ENCODE data around the gene MPL. TPM values are rescaled to one million over a fixed set of nuclear protein-coding genes. Genes with fewer than 3 reads are reported as not detected.

Gene MPL
- total RNA-seq, 1 experiment from 2014 or later = not detected

DNA sequence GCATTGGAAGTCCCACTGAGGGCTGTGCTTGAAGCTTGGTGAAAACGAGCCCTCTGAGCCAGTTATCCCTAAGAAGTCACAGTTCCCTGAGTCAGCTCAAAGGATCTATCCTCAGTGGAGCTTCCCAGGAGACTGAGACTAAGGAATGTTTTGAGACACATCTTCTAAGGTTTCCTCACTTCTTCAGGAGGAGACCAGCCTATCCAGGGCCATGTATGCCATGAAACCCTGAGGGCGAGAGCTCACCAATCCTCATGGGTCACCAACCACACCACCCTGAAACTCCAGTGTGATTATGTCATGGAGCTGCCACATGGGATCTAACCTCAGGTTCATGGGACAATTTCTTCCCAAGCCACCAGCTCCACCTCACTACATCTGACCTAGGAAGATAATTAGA, 44.4 kb upstream of the MPL start:
- BruUV-seq (replicated peaks) = no TSS peak
- POLR2A ChIA-PET = no interaction called here

More for the DNA sequence above, 44.4 kb upstream of the MPL start:
- H3K27ac ChIP-seq (ENCODE audit: low read depth, low read length) = no peak overlapping the region
- ATAC-seq = no peak
- DNase-seq (ENCODE audit: low read depth, low spot score) = no peak
- no peaks in the 10 kb centered on the region for H3K79me2 ChIP-seq (ENCODE audit: insufficient read depth, low read length)
- no peak overlapping the region for H3K4me3 ChIP-seq (replicated peaks in 1 of 2; ENCODE audit: low read depth in 1 of 2, low read length in 2 of 2)
- H3K9me2 ChIP-seq (ENCODE audit: insufficient read depth) = no peaks in the 10 kb centered on the region
- H3K36me3 ChIP-seq (ENCODE audit: control insufficient read depth in 1 of 2, insufficient read depth in 2 of 2, low read length in 2 of 2) = no peaks in the 10 kb centered on the region
- H3K9me3 ChIP-seq (ENCODE audit: control insufficient read depth in 1 of 2, insufficient read depth in 1 of 2, low read depth in 1 of 2, low read length in 2 of 2) = no peaks in the 10 kb centered on the region
- CTCF ChIA-PET = interaction anchor here (1.9 kb wide), 1 partner anchor 7 kb away, joined by 11 read pairs; the partner anchor contains the start of gene C1orf210
- peaks cover 8 to 16% of the 10 kb centered on the region in 2 experiments; a peak in 3 of 4 replicates for H3K4me1 ChIP-seq (ENCODE audit: control insufficient read depth in 1 of 2, insufficient read depth in 2 of 2, low read length in 2 of 2)
- TF ChIP-seq ZNF274 (IDR thresholded peaks at IDR 0.05; ENCODE audit: low read depth, low read length) (no peak), EZH2phosphoT487 (IDR thresholded peaks at IDR 0.05; ENCODE audit: borderline replicate concordance) (no peak), ZFX (IDR thresholded peaks at IDR 0.05) (no peak), RAD21 (IDR thresholded peaks at IDR 0.05; ENCODE audit: low read depth) (no peak), FOSL1 (IDR thresholded peaks at IDR 0.05; ENCODE audit: low read depth) (no peak), SRF (IDR thresholded peaks at IDR 0.05; ENCODE audit: low read depth) (no peak), ZBTB33 (IDR thresholded peaks at IDR 0.05; ENCODE audit: extremely low read depth, insufficient replicate concordance, low read length) (no peak), JUND (IDR thresholded peaks at IDR 0.05) (no peak)
- TF ChIP-seq, protein P1, sequence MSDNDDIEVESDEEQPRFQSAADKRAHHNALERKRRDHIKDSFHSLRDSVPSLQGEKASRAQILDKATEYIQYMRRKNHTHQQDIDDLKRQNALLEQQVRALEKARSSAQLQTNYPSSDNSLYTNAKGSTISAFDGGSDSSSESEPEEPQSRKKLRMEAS (IDR thresholded peaks at IDR 0.05) = no peak
- TF ChIP-seq, protein P2, sequence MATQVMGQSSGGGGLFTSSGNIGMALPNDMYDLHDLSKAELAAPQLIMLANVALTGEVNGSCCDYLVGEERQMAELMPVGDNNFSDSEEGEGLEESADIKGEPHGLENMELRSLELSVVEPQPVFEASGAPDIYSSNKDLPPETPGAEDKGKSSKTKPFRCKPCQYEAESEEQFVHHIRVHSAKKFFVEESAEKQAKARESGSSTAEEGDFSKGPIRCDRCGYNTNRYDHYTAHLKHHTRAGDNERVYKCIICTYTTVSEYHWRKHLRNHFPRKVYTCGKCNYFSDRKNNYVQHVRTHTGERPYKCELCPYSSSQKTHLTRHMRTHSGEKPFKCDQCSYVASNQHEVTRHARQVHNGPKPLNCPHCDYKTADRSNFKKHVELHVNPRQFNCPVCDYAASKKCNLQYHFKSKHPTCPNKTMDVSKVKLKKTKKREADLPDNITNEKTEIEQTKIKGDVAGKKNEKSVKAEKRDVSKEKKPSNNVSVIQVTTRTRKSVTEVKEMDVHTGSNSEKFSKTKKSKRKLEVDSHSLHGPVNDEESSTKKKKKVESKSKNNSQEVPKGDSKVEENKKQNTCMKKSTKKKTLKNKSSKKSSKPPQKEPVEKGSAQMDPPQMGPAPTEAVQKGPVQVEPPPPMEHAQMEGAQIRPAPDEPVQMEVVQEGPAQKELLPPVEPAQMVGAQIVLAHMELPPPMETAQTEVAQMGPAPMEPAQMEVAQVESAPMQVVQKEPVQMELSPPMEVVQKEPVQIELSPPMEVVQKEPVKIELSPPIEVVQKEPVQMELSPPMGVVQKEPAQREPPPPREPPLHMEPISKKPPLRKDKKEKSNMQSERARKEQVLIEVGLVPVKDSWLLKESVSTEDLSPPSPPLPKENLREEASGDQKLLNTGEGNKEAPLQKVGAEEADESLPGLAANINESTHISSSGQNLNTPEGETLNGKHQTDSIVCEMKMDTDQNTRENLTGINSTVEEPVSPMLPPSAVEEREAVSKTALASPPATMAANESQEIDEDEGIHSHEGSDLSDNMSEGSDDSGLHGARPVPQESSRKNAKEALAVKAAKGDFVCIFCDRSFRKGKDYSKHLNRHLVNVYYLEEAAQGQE (IDR thresholded peaks at IDR 0.05; ENCODE audit: low read depth) = no peak
- intact Hi-C loops (cut with micrococcal nuclease) = no loop called here
- RAD21 ChIA-PET (ENCODE audit: low non-redundant PET in 1 of 2, low total read pairs in 2 of 2, uncharacterized antibody in 2 of 2, unreplicated experiment in 2 of 2) = no interaction called here
- 0 out of 2 replicates have a peak, but pooled peaks cover under 1% of the 10 kb centered on the region for H3K27me3 ChIP-seq (ENCODE audit: insufficient read depth, low read length)
- H4K20me1 ChIP-seq (ENCODE audit: insufficient read depth) = no peaks in the 10 kb centered on the region
- no peak overlapping the region for H3K9ac ChIP-seq (ENCODE audit: low read length)
- H3K4me2 ChIP-seq (ENCODE audit: low read length) = no peak overlapping the region
- no peak overlapping the region for H2AFZ ChIP-seq (ENCODE audit: low read depth, low read length, poor library complexity, severe bottlenecking)
